ENCODE results near the gene POMT1.

GRCh38 chr9:131485206-131485605 is 17.5 kb upstream of the POMT1 start:
- TF ChIP-seq CTCF (IDR thresholded peaks at IDR 0.05) (no peak), ZFX (IDR thresholded peaks at IDR 0.05; ENCODE audit: borderline replicate concordance) (no peak)
